ENCODE measurements around the gene CES1. TPM values are rescaled to one million over a fixed set of nuclear protein-coding genes. Genes with fewer than 3 reads are reported as not detected.
"Not testable (repeated sequence)": the region's sequence is repeated elsewhere in the genome, so short reads cannot be mapped to it uniquely, and the experiment has no call there.

The CES1 gene
- total RNA-seq, 1 donor: 0.09 TPM

GRCh38 chr16:55760310-55761001 lies 72.4 kb downstream of the CES1 start:
- no peak for DNase-seq (ENCODE audit: low read depth)
- no peak for TF ChIP-seq CTCF (IDR thresholded peaks at IDR 0.05; ENCODE audit: insufficient read depth, low read length)
- no peak overlapping the region for H3K4me3 ChIP-seq (ENCODE audit: low read depth, low read length)

- not testable (repeated sequence) for DNase-seq (ENCODE audit: low read depth); H3K4me3 ChIP-seq (ENCODE audit: low read depth, low read length)
Observed at GRCh38 chr16:55759965-55760309, 73.0 kb downstream of the CES1 start.

- DNase-seq (ENCODE audit: low read depth); H3K4me3 ChIP-seq (ENCODE audit: low read depth, low read length): not testable (repeated sequence)
Observed at GRCh38 chr16:55757595-55758527, 75.0 kb downstream of the CES1 start.

GRCh38 chr16:55756963-55757362 lies 75.9 kb downstream of the CES1 start:
- H3K4me3 ChIP-seq (ENCODE audit: low read depth, low read length): no peak overlapping the region
- DNase-seq (ENCODE audit: low read depth): no peak
- TF ChIP-seq CTCF (IDR thresholded peaks at IDR 0.05; ENCODE audit: insufficient read depth, low read length): no peak

- no peak for DNase-seq (ENCODE audit: low read depth)
- no peak for TF ChIP-seq CTCF (IDR thresholded peaks at IDR 0.05; ENCODE audit: insufficient read depth, low read length)
- no peak overlapping the region for H3K4me3 ChIP-seq (ENCODE audit: low read depth, low read length)
Observed at GRCh38 chr16:55754056-55754455, 78.8 kb downstream of the CES1 start.

GRCh38 chr16:55753145-55753631 lies 79.7 kb downstream of the CES1 start:
- DNase-seq (ENCODE audit: low read depth); H3K4me3 ChIP-seq (ENCODE audit: low read depth, low read length): not testable (repeated sequence)

Other genes with a start within 250 kb of the CES1 start
- not detected in 2 replicates for gene SLC6A2, start 177.1 kb downstream of the CES1 start, total RNA-seq (ENCODE audit: low replicate concordance)
- gene CES5A, start 42.3 kb upstream of the CES1 start, total RNA-seq (ENCODE audit: low replicate concordance): not detected in 2 replicates